Activated CD8-positive, alpha-beta memory T cell treated with anti-CD3 and anti-CD28 coated beads, Interleukin-2, amount 50 U/mL, for 24 hours (primary cell): ENCODE results near the gene SDK2.

ENCODE experiments used
- DNase-seq: peaks from one replicate; pipeline ENCODE4 v3.0.0-alpha.2; 2020; ENCODE audit errors: extremely low read depth

Gene SDK2

DNA sequence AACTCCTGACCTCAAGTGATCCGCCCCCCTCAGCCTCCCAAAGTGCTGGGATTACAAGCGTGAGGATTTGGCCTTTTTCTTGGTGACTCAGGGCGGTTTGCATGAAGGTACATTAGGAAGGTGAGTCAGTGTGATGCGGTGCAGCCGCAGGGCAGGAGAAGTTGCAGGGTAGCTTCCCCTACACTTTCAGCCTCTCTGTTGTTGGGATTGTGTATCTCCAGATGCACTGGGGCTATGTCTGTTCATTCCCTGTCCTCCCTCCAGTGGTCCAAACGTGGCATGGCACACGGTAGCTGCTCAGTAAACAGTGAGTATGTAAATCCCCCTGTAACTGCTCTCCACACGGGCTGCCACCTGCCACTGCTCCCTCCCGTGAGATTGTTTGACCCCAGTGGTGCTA, 223.3 kb downstream of the SDK2 start:
- no peak for DNase-seq

DNA sequence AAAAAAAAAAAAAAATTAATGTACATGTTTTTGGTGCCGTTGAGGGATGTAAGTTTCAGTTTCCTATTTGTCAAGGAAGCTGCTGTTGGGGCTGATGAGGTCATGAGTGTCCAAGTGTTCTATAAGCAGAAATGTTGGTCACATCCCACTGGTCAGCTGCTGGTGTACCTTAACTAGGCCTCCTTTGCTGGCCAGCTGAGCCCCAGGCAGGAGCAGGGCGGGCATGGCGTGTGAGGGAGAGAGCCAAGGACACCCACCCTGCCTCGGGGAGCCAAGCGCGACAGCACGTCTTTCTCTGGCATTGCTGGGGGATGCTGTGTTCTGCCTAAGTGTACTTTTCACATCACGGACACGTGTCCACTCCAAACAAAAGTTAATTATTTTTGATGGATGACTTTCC, 224.4 kb downstream of the SDK2 start:
- no peak for DNase-seq

DNA sequence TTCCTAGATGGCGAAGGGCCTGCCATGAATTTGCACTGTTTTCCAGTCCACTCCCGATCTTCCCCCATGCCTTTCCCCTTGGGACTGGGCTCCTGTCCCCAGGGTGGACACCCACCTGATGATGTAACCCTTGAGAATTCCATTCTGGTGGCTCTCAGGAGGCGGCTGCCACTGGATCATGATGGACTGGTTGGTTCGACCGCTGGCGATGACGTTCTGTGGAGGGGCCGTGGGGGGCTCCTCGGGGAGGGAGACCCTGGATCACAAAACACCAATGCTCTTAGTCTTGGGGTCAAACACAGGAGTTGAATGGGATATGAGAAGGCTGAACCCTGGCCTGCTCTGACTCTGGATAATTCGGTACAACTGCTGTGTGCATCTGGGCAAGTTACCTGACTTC, 225.2 kb downstream of the SDK2 start:
- no peak for DNase-seq

DNA sequence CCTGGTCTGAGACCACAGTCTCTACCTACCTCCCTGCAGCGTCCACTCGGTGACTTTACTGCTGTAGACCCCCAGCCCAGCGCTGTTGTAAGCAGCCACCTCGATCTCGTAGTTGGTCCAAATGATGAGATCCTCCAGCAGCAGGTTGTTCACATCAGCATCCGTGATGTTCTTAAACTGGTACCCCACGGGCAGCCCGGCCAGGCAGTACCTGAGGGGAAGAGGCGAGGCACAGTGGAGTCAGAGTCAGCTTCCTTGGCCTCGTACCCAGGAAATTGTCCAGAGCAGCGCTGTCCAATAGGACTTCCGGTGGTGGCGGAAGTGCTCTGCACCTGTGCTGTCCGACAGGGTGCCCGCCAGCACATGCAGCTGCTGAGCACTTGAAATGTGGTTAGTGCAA, 228.5 kb downstream of the SDK2 start:
- no peak for DNase-seq

DNA sequence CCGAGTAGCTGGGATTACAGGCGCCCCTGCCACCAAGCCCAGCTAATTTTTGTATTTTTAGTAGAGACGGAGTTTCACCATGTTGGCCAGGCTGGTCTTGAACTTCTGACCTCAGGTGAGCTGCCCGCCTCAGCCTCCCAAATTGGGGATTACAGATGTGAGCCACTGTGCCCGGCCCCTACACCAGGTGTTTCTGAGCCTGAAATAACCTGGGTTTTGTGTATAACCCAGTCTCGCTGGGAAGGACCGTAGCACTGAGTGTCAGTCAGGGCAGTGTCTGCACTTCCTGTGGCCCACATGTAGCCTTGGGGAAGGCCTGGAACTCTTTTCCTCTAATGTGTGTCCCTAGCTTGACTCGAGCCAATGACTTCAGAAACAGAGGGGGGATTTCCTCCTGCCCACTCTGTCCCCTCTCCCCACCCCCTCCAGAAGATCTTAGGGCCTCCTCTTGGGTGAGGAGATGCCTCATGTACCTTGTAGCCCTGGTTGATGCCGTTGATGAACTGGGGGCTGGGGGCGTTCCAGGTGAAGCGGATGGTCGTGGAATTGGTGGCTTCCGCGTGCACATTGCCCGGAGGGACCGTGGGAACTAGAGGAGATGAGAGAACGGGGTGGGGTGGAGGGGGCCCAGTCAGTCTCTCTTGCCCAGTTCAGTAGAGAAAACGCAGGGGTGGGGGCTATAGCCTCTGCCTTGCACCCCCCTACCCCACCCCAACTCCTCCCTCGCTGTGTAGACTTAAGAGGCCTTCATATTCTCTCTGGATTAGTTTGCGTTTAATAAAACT, 229.9 kb downstream of the SDK2 start:
- no peak for DNase-seq

DNA sequence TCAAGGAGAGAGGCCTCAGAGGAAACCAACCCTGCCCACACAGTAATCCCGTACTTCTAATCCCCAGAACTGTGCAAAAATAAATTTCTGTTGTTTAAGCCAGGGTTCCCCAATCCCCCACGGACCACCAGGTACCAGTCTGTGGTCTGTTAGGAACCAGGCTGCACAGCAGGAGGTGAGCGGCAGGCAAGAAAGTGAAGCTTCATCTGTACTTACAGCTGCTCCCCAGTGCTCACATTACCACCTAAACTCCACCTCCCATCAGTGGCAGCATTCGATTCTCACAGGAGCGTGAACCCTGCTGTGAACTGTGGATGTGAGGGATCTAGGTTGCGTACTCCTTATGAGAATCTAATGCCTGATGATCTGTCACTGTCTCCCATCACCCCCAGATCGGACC, 231.3 kb downstream of the SDK2 start:
- no peak for DNase-seq

DNA sequence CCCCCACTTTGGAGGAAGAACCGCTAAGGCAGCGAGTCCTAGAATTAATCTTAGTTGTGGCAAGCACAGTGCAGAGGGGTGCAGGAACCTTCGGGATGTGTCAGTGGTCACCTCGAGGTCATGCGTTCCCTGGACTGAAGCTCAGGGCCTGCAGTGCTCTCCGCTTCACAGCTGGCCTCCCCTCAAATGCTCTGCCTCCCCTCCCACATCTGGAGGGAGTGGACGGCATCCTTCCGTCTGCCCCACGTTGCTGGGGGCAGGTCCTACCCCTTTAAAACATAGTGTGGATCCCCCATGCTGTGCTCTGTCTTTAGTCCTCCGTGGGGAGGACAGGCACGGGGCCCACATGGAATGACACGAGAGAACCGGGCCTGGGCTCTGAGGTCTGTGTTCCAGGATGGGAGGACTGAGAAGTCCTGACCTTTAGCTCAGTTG, 232.9 kb downstream of the SDK2 start:
- DNase-seq: no peak

DNA sequence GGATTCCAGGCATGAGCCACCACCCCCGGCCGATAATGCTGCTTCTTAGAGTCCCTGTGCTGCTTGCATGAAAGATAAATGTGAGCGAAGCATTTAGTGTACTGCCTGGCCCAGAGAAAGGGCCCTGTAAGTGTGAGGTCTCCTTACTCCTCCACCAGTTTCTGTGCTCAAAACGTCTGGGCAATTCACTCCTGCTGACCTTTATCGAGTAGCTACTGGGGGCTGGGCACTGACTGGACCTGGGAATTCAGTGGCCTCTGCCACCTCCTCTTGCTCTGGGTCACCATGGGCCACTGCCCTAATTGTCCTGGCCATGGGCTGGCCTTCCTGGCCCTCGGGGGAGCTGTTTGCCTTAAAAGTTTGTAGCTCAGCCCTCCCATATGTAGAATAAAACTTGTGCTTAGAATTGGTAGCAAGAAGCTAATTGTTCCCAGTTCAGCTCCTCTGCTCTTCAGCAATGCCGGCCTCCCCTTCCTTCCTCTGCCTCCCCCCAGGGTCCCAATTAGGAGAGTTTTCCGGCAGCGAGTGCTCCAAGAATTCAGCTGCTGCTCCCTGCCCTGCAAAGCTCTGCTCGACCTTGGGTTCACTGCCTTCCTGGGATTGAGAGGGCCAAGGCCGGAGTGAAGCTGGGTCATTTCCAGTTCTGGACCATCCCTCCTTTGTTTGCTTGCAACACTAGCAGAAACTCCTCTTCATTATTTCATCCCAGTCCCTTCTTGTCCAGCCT, 233.5 kb downstream of the SDK2 start:
- DNase-seq: no peak

DNA sequence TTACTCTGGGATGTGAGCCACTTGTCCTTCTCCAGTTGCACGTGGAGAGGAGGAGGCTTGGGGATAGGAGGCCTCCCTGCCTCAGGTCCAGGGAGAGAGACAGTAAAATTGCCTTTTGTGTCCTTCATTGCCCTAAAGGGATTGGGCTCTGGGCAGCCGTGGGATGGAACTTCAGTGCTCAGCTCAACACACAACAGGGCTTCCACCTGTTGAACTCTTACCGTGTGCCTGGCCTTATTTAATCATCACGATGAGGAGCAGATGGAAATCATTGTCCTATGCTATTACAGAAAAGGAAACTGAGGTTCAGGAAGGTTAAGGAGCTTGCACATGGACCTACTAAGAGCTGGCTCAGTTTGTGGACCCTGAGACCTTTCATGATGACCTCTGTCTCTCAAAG, 240.0 kb downstream of the SDK2 start:
- DNase-seq: no peak

DNA sequence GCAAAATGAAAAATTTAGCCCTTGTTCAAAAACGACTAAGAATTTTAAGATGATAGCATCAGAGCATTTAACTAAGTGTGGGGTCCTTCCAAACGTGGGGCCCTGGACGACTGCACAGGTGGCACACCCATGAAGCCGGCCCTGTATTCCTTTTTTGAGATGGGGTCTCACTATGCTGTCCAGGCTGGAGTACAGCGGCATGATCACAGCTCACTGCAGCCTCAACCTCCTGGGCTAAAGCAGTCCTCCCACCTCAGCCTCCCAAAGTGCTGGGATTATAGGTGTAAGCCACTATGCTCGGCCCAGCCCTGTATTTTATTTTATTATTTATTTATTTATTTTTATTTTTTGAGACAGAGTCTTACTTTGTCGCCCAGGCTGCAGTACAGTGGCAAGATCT, 241.8 kb downstream of the SDK2 start:
- no peak for DNase-seq

DNA sequence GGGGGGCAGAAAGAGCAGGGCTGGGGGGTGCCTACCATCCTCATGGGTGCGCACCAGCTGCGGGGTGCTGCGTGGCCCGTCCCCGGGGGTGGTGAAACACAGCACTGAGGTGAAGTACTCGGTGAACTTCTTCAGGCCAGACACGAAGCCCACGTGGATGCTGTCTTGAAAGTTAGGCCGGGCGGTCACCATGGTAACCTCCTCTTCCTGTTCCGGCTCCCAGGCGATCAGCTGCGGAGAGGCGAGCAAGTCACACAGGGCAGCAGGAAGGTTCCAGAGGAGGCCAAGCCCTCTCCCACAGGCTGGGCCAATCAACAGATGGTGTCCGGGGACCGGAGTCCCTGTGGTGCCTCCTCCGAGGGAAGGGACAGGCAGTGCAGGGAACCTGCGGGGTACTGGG, 242.3 kb downstream of the SDK2 start:
- no peak for DNase-seq

DNA sequence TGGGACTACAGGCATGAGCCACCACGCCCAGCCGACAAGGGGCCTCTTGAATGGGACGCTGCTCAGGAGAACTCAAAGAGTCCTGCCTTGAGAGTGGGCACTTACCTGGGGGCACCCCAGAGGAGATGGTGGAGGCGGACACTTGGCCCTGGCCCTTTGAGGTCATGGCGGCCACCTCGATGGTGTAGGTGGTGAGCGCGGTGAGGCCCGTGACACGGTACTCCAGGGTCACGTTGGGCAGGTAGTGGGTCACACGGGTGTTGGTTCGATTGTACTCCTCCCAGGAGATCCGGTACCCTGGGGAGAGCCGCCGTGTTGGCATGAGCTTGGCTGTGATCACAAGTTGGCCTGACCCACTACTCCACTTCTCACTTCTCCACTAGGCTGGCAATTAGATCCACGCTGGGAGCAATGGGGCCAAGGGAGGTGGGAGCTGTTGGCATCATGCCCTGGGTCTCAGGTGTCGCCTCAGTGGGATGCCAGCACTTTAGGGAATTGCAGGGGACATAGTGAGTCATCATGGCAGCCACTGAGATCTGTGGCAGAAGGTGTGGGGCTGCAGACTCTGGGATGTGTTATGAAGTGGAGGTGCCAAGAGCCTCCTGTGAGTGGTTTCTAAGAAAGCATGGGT, 243.2 kb downstream of the SDK2 start:
- no peak for DNase-seq

DNA sequence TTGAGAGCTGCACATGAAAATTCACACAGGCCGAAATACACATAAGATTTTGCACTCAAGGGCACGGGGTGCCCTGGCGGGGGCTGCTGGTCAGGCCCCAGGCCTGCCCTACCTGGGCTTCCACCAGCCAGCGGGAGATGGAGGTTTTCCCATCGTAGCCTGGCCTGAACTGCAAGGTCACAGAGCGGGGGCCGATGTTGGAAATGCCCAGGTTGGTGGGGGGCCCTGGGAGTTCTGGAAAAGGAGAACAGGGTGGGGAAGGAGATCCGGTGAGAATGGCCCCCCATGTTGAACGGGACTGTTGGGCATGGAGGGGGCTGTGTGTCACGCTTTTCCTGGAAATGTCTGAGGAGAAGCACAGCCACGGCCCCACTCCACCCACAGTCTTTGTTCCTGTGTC, 245.2 kb downstream of the SDK2 start:
- DNase-seq: no peak

DNA sequence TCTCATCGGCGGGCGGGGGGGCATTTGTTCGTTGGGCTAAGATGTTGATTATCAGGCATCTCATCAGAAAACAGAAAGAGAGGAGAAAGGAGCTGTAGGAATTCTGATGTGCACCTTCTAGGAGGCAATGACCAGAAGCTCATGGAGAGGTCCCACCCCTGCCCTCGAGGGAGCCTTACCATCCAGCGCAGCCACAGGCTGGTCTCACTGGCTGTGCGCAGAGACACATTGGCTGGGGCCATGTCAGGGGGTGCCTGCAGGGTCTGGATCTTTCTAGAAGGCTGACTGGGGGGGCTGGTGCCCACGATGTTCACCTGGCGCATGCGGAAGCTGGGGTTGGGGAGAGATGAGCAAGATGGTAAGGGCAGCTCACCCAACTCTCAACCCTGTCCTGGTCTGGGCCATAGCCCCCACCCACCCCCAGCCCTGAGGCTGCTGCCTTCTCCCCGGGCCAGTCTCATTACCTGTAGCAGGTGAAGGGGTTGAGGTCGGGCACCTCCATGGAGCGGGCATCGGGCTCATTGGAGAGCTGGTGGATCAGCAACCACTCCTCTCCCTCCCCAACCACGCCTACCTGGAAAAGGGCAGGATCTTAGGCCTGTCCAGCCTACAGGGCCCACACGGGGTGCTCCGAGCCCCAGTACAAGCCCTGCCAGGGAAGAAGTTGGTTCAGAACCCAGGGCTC, 246.2 kb downstream of the SDK2 start:
- no peak for DNase-seq

DNA sequence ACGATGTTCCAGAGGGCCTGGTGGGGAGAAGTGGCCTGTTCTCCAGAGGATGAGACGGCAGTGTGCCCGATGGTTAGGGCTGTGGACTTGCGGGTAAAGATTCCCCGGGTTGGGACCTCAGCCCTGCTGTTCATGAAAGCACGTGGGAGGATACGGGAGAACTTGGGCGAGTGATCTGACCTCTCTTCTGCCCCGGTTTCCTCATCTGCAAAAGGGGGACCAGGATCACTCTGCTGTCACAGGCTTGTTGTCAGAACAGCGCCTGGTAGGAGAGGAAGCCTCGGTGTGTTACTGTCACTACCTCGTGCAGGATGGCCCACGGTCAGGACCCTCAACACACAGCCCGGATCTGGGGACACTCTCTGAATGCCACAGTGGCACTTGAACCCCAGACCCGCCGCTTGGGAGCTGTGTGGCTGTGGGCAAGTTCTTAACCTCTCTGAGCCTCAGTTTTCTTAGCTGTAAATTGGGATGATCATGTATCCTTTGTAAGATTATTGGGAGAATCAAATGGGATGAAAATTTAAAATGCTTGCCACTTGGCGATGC, 246.9 kb downstream of the SDK2 start:
- DNase-seq: no peak

DNA sequence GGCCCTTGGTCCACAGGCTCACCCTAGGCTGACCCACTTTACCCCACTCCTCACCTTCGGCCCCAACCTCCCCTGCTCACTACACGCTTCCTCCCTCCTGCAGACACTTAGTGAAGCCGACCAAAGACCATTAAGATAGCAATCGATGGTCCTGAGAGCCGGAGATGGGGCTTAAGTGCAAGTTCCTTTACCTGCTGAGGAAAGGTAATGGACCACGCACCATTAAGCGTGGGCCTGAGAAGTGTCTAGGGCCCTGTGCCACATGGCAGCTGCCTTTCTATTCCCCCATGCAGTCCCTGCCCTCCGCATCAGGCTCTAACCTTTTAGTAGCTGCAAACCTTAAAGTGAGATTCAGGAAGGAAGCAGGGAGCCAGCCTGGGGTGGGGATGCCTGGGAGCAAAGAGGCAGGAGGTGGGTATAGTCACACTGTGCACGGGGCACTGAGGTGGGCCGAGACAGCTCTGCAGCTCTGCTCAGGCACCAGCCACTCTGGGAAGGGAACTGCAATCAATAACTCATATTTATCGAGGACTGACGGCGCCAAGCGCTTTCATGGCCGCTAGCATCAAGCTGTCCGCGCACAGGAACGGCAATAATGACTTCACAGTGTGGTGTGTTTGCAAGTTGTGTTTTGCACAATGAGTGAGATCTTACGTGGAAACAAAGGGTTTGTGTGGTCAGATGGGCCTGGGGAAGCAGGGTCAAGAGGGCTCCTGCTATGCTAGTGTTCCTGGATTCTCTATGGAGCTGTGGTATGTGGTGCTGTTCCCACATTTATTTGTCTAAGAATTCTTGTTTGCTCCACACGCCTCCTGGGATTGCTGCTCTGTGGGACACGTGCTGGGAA, 247.6 kb downstream of the SDK2 start:
- DNase-seq: no peak

DNA sequence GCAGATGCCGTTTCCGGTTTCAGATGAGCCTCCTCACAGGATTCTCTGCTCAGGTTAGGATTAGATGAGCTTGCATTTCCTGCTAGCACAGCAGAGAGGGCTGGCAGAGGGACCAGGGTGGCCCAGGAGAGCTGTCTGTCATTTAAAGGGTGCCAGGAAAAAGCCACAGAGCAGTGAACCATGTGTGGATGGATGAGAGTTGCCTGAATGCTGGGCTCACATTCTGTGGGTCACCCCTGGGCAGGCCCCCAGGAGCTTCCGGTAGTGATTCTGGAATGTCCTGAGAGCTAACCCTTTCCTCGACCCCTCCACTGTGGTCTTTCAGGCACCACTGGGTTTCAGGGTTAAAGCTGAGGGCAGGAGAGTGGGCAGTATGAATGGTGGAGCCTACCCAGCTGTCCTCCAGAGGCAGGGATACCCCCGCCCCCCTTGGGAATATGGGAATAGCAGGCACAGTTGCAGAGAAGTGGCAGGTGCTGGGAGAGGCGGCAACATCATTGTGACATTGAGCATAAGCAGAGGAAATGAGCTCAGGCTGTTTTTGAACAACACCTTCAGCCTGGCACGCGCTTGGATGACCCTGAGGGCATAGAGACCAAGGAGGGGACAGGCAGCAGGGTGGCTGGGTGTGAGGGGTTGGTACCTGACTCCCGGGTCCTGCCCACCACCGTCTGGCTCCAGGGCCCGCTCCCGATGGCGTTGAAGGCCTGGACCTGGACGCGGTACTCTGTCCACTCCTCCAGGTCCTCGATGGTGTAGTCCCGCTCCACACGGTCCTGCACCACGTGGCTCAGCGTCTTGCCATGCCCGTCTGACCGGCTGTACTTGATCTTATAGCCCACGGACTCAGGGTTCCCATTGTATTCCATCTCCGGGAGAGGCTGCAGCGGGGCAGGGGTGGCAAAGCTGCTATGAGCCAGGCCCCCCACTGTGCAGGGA, 249.5 kb downstream of the SDK2 start:
- DNase-seq: no peak

DNA sequence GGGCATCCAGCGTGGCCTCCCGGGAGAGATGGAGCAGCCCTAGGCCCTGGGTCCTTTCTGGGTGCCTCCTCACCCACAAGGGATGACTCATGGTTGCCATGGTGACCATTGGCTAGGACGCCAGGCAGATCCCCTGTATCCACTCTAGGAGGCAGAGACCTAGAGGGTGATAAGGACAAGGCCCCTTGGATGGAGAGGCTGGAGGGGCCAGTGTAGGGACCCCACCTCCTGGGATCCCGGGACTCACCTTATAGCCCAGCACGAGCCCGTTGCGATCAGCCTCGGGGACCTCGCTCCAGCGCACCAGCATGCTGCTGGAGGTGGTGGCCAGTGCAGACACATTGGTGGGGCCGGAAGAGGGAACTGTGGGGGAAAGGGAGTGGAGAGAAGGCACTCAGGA, 250.3 kb downstream of the SDK2 start:
- no peak for DNase-seq

DNA sequence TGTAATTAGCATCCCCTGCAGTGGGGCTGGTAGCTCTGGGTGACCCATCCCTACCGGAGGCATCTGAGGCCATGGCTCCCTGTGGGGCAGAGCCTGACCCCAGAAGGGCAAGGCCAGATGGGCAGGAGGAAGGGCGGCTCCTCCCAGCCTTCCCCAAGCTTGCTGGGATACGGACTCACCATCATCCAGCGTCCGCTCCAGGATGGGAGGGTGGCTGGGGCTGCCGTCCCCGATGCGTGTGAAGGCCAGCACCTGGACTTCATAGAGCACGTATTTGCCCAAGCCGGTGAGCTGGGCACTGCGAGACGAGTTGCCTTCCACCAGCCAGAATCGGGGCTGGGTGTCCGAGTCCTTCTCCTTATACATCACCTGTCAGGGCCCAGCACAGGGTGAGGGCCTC, 250.9 kb downstream of the SDK2 start:
- DNase-seq: no peak
